HepG2 (cell line): ENCODE measurements around the gene NOSTRIN. TPM values are rescaled to one million over a fixed set of nuclear protein-coding genes. Genes with fewer than 3 reads are reported as not detected.

ENCODE experiments used
- ATAC-seq: fragments of 200-7000 bp; cut with Tn5 transposase; 3 replicates; pipeline ENCODE4 v1.9.1; 2020; ENCODE audit warnings: mild to moderate bottlenecking, moderate library complexity
- BruUV-seq: library from RNA; stranded (reverse); fragments of 400-500 nt; replicated peaks from 2 replicates; lab custom pipeline; 2021; lab: Mats Ljungman, UMichigan
- CTCF ChIA-PET: fragments of 300-600 bp; formaldehyde crosslinking; extraction: SDS; loops from one replicate; lab custom pipeline; 2021; ENCODE audit warnings: low total read pairs, inconsistent platforms, low intra/inter-chr PET ratio; lab: Yijun Ruan, JAX
- POLR2A ChIA-PET: fragments of 350-600 bp; sonication (Branson Sonifier 250); formaldehyde crosslinking; loops from one replicate; lab custom pipeline; 2020; ENCODE audit warnings: antibody characterized with exemption, inconsistent platforms; lab: Yijun Ruan, JAX
- DNase-seq: peaks from one replicate; pipeline ENCODE4 v3.0.0-alpha.2; 2015; ENCODE audit warnings: low spot score
- FAIRE-seq: peaks from 3 replicates; lab custom pipeline; 2011; peaks lifted over from hg19 to GRCh38; lab: Jason Lieb, UNC
- H2AFZ ChIP-seq: one replicate; pipeline ENCODE4 v1.6.1; 2011; ENCODE audit warnings: low read length, inconsistent platforms
- H3K27ac ChIP-seq: fragments of 300-600 bp; 3 replicates; pipeline ENCODE4 v1.8.0; 2011; ENCODE audit warnings: mixed run types, mild to moderate bottlenecking, mixed read lengths, low read length, inconsistent platforms; ENCODE audit not compliant: insufficient read depth; ENCODE audit errors: extremely low read length
- H3K27me3 ChIP-seq, 2 experiments: fragments of 200-600 bp in 1 of 2; 2 replicates in 1 of 2; 3 replicates in 1 of 2; pipeline versions ENCODE4 v1.6.0 to v1.8.0; 2011; ENCODE audit warnings: low read length in 2 of 2, mild to moderate bottlenecking in 2 of 2, moderate library complexity in 2 of 2, inconsistent platforms in 1 of 2; ENCODE audit not compliant: insufficient read depth in 2 of 2, control insufficient read depth in 1 of 2
- H3K36me3 ChIP-seq, 2 experiments: fragments of 200-600 bp in 1 of 2; replicated peaks in 1 of 2; 2 replicates in 1 of 2; 3 replicates in 1 of 2; pipeline versions ENCODE4 v1.5.1 to v1.8.0; 2011; ENCODE audit warnings: low read length in 2 of 2, inconsistent platforms in 1 of 2; ENCODE audit not compliant: insufficient read depth in 2 of 2, control insufficient read depth in 1 of 2
- H3K4me1 ChIP-seq: 2 replicates; pipeline ENCODE4 v1.5.1; 2012; ENCODE audit warnings: low read length, inconsistent platforms; ENCODE audit not compliant: insufficient read depth
- H3K4me2 ChIP-seq: 2 replicates; pipeline ENCODE4 v1.6.0; 2011; ENCODE audit warnings: low read depth, low read length, inconsistent platforms
- H3K4me3 ChIP-seq, 3 experiments: fragments of 200-600 bp in 1 of 3; sonication (generic), shearing (Covaris generic) in 1 of 3; replicated peaks in 1 of 3; 2 replicates each; pipeline ENCODE4 v1.5.1; 2011 to 2016; ENCODE audit warnings: low read length in 3 of 3, inconsistent platforms in 2 of 3, low read depth in 2 of 3, mild to moderate bottlenecking in 2 of 3, control low read depth in 1 of 3, mixed read lengths in 1 of 3; ENCODE audit not compliant: insufficient read depth in 1 of 3
- H3K79me2 ChIP-seq: one replicate; pipeline ENCODE4 v1.6.1; 2011; ENCODE audit warnings: low read length, inconsistent platforms; ENCODE audit not compliant: insufficient read depth
- H3K9ac ChIP-seq: 2 replicates; pipeline ENCODE4 v1.6.0; 2011; ENCODE audit warnings: mild to moderate bottlenecking, low read depth, low read length, inconsistent platforms; ENCODE audit not compliant: insufficient read depth
- H3K9me3 ChIP-seq: 2 replicates; pipeline ENCODE4 v1.5.1; 2012; ENCODE audit warnings: mild to moderate bottlenecking, low read length
- H4K20me1 ChIP-seq: 2 replicates; pipeline ENCODE4 v1.6.0; 2011; ENCODE audit warnings: inconsistent platforms, mild to moderate bottlenecking, low read length, moderate library complexity; ENCODE audit not compliant: insufficient read depth
- HBP1 ChIP-seq: IDR thresholded peaks from 2 replicates; pipeline ENCODE4 v1.6.1; 2016; ENCODE audit warnings: low read depth, control low read depth
- HNRNPK ChIP-seq: fragments of 200-400 bp; formaldehyde crosslinking; IDR thresholded peaks from 2 replicates; pipeline ENCODE4 v1.6.1; 2018; ENCODE audit warnings: low read length, low read depth, moderate library complexity, mild to moderate bottlenecking; ENCODE audit not compliant: poor library complexity, severe bottlenecking
- NFKB2 ChIP-seq: sonication (generic); formaldehyde crosslinking; IDR thresholded peaks from 2 replicates; pipeline ENCODE4 v1.4.0; 2020; ENCODE audit warnings: missing genetic modification reagents, borderline replicate concordance
- ZNF143 ChIP-seq: sonication (generic); formaldehyde crosslinking; IDR thresholded peaks from 2 replicates; pipeline ENCODE4 v1.4.0; 2020; ENCODE audit warnings: missing genetic modification reagents
- ZNF30 ChIP-seq: sonication (generic); formaldehyde crosslinking; IDR thresholded peaks from 2 replicates; pipeline ENCODE4 v1.5.0; 2020; ENCODE audit warnings: mild to moderate bottlenecking, missing genetic modification reagents
- ZSCAN5A ChIP-seq: sonication (generic); formaldehyde crosslinking; IDR thresholded peaks from 2 replicates; pipeline ENCODE4 v1.8.0; 2022; ENCODE audit warnings: mild to moderate bottlenecking, missing genetic modification reagents, borderline replicate concordance
- WGBS: methylation state at CpG from one replicate; pipeline ENCODE4 v1.1.6; 2017; ENCODE audit warnings: low lambda C conversion rate; 5-methylcytosine and 5-hydroxymethylcytosine counted together
- in situ Hi-C: cut with HindIII; loops from 2 replicates; pipeline ENCODE4 v1.10.0; 2017; ENCODE audit warnings: low pct_unique_long_range_greater_than_20kb; ENCODE audit not compliant: extremely low pct_ligation_motif_present
- intact Hi-C: fragments of 100-400 bp; cut with micrococcal nuclease; formaldehyde crosslinking; loops from one replicate; pipeline ENCODE4 v1.10.0; 2022; ENCODE audit not compliant: unreplicated experiment
- polyA plus RNA-seq, 8 experiments: library from polyadenylated mRNA; depleted of rRNA in 3 of 8; stranded (reverse) in 7 of 8; unstranded in 1 of 8; fragments of >200 nt; fragmentation: Illumina TruSeq in 4 of 8; extraction: Trizol in 4 of 8; gene quantifications; 2 replicates each; pipeline versions ENCODE4 v1.2.1 to v1.2.3, GENCODE V29; 2011 to 2016; ENCODE audit warnings: low read depth in 4 of 8, missing spikeins in 1 of 8, mixed read lengths in 1 of 8; ENCODE audit not compliant: insufficient read depth in 1 of 8
- total RNA-seq, 5 experiments: library from RNA; depleted of rRNA; stranded (reverse); fragments of >200 nt; fragmentation: Illumina TruSeq; extraction: Trizol; gene quantifications; 2 replicates each; pipeline ENCODE4 v1.2.3, GENCODE V29; 2016; ENCODE audit warnings: low read depth in 1 of 5
- TF ChIP-seq, protein P1 (sequence below): IDR thresholded peaks from 2 replicates; pipeline ENCODE4 v1.6.1; 2016; ENCODE audit warnings: low read depth, borderline replicate concordance

Gene NOSTRIN
- total and polyA plus RNA-seq, 2 of the 13 experiments (the other 11 are each of a cell fraction or from before 2014, with no cell fraction given) = 0.22 TPM

GRCh38 chr2:168843253-168843652 lies 40.8 kb downstream of the NOSTRIN start (continued):
- TF ChIP-seq HBP1 (CRISPR knock-in tag) (no peak), ZNF30 (CRISPR knock-in tag) (no peak), NFKB2 (no peak), ZSCAN5A (CRISPR knock-in tag) (no peak)
- TF ChIP-seq, protein P1, sequence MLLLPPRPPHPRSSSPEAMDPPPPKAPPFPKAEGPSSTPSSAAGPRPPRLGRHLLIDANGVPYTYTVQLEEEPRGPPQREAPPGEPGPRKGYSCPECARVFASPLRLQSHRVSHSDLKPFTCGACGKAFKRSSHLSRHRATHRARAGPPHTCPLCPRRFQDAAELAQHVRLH (CRISPR knock-in tag) = no peak

DNA sequence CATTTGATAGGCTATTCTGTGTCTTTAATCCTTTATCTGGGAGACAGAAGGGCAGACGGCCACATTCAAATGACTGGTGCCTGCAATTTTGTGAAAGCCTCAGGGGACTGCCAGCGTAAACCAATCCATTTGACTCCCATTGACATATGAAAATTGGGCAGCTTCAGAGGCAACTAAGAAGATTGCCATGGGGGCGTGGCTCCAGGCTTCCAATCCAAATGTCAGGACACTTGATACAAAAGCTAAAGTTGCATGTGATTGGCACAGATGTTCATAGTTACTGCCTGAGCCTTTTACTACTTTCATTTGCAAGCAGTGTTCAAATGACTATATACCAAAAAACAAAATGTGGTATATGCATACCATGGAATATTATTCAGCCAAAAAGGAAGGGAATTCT lies 45.8 kb downstream of the NOSTRIN start:
- Histone ChIP-seq H3K4me2 (no peak overlapping the region), H3K36me3 (peaks cover 0 to 1% of the 10 kb centered on the region in 2 experiments; a peak in 2 of 5 replicates), H4K20me1 (no peaks in the 10 kb centered on the region), H3K27me3 (no peaks in the 10 kb centered on the region), H3K9me3 (no peaks in the 10 kb centered on the region), H3K27ac (no peak overlapping the region), H3K79me2 (no peaks in the 10 kb centered on the region), H2AFZ (no peak overlapping the region), H3K4me3 (no peak overlapping the region), H3K9ac (no peak overlapping the region), H3K4me1 (peaks cover 14% of the 10 kb centered on the region)
- BruUV-seq = no TSS peak
- FAIRE-seq (no peak), ATAC-seq (no peak), DNase-seq (no peak)
- WGBS = 91% methylated on average over 3 of the region's 3 CpGs
- in situ Hi-C loops = no loop called here
- no peak for TF ChIP-seq ZNF143
- no peak for TF ChIP-seq HNRNPK
- intact Hi-C loops = loop anchor here (2.0 kb wide), 1 partner anchor 501 kb away; no protein-coding TSS in a partner anchor
- ChIA-PET POLR2A (no interaction called here), CTCF (no interaction called here)
